Right ventricle myocardium superior (tissue), 1 donor: ENCODE data around the gene ZNF804B. TPM values are rescaled to one million over a fixed set of nuclear protein-coding genes. Genes with fewer than 3 reads are reported as not detected.

Experiments used
- ATAC-seq: fragments of 200-7000 bp; cut with Tn5 transposase; one replicate; pipeline ENCODE4 v1.9.1; 2020; ENCODE audit warnings: mild to moderate bottlenecking; ENCODE audit not compliant: poor library complexity
- DNase-seq: peaks from one replicate; pipeline ENCODE4 v3.0.0-alpha.2; 2020
- intact Hi-C: fragments of 100-400 bp; cut with DNase I; formaldehyde crosslinking; loops from one replicate; pipeline ENCODE4 v1.11.2; 2022
- total RNA-seq: library from RNA; stranded (reverse); fragmentation: NEBNext Ultra II Directional; extraction: Animal tissue kit (Norgen Biotek cat#: 25700); gene quantifications from one replicate; pipeline ENCODE4 v1.2.1, GENCODE V29; 2021
- donor health status: DM: no; HTN: yes; CAD: no; lungs with severe emphysema.

Gene ZNF804B
- total RNA-seq, 1 donor from 2014 or later, result not detected

- no peak for ATAC-seq
- no peak for DNase-seq
- intact Hi-C loops, result no loop called here
Measured at GRCh38 chr7:88818552-88818951, 59.1 kb downstream of the ZNF804B start.

DNA sequence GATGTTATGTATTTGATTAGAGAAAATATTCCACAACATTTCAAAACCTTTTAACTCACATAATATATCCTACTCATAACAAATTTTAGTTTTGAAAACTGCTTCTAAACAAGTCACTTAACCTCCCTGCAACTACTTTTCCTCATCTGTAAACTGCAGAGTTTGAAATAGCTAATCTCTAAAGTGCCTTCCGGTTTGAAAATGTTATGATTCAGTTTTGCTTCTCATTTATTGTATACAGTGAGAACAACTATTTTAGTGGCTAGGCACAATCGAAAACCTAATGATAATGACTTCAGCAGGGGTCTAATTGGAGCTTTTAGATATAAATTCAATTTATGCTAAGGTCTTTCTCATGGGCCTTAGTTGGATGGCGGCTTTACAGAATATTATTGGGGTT, 66.7 kb downstream of the ZNF804B start:
- no peak for ATAC-seq
- intact Hi-C loops, result no loop called here
- no peak for DNase-seq

- DNase-seq (no peak), ATAC-seq (no peak)
- intact Hi-C loops, result no loop called here
Measured at GRCh38 chr7:88835147-88835728, 75.7 kb downstream of the ZNF804B start.

GRCh38 chr7:88842201-88842600, 82.7 kb downstream of the ZNF804B start:
- intact Hi-C loops, result no loop called here
- no peak for DNase-seq
- ATAC-seq, result no peak

- no peak for ATAC-seq
- intact Hi-C loops, result no loop called here
- DNase-seq, result no peak
Measured at GRCh38 chr7:88845091-88845490, 85.6 kb downstream of the ZNF804B start.

DNA sequence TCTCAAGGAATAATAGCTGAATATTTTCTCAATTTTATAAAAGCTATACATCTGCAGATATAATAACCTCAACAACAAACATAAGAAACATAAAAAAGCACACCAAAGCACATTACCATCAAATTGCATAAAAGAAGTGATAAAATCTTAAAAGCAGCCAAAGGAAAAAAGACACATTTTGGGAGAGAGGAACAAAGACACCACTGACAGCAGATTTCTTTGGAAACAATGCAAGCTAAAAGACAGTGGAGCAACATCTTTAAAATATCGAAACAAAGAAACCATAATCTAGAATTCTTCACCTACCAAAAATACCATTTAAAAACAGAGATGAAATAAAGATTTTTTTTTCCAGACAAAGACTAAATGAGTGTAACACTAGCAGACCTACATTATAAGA, 91.7 kb downstream of the ZNF804B start:
- DNase-seq (no peak), ATAC-seq (no peak)
- intact Hi-C loops, result no loop called here

DNA sequence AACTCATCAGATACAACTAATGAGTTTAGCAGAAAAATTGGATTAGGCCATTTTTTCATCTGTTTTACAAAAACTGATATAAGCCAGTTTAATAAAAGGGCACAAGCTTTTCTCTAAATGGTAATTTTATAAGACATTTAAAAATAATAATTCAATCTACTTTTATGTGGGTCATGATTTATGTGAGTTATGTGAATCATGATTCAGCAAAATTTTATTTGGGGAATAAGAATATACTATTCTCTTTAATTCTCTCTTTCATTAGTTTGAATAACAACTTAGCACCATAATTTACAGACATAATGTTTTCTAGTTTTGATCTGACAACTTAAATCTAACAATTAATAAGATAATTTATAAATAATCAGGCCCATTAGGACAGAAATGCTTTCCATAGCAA, 99.8 kb downstream of the ZNF804B start:
- ATAC-seq (no peak), DNase-seq (no peak)
- intact Hi-C loops, result no loop called here

GRCh38 chr7:88866265-88866863, 106.9 kb downstream of the ZNF804B start:
- ATAC-seq (no peak), DNase-seq (no peak)
- intact Hi-C loops, result no loop called here

DNA sequence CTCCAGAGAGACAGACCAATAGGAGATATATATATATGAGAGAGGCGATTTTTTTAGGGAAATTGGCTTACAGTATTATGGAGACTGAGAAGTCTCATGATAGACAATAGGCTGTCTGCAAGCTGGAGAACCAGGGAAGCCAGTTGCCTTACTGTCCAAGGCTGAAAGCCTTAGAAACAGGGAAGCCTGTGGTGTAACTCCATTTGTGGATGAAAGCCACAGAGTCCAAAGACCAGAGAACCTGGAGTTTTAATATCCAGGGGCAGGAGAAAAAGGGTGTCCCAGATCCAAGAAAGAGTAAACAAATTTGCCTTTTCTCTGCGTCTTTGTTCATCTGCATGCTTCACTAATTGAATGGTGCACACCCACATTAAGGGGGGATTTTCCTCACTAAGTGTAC, 107.7 kb downstream of the ZNF804B start:
- DNase-seq (no peak), ATAC-seq (no peak)
- intact Hi-C loops, result no loop called here

DNA sequence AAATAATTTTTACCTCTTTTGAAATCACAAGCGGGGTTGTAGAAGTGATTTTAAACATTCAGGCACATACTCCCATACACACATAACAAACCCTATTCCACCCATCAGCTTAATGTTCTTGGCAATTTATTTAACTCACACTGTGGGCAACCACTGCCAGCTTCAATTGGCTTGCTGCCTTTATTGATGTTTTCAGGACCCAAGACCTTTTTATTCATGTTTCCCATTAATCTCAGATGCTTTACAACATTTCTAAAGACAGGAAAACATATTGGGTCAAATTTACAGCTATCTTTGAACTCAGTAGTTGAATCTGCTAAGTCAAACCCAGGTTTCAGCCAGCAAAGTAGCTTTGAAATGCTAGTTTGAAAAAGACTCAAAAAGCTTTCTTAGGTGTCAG, 109.0 kb downstream of the ZNF804B start:
- intact Hi-C loops, result no loop called here
- DNase-seq, result no peak
- no peak for ATAC-seq

DNA sequence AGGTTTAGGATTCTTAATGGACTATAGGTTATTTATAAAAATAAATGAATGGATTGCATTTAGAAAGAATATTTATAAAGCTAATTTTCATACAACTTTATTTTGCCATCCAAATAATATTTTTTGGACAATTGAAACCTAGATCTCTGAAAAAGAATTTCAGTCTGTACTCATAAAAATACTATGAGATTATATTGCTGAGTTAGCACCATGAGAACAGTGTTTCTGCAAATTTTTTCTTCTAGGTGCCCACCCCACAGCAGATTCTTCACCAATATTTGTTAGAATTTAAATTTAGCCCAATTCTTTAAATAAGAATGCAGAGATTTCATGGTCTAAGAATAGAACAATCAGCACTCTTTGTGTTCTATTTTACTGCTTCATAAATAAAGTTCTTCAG, 121.6 kb downstream of the ZNF804B start:
- DNase-seq, result no peak
- ATAC-seq, result no peak
- intact Hi-C loops, result no loop called here

DNA sequence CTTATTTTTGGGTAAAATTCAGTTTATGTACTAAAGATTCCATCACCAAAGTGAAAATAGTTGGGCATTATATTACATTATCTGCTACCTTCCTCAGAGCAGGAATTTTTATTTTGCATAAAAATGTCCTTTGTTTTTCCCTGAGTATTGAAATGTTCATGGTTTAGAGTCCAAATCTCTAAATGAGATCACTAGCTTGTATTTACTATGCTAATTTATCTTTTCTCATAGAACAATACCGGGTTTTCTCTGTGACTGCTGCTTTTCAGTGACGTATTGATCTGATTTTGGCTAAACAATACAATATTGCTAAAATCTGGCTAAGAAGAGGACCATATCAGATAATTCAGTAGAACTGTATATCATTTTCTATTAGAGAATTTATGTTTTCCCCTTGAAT, 125.6 kb downstream of the ZNF804B start:
- DNase-seq (no peak), ATAC-seq (no peak)
- intact Hi-C loops, result no loop called here

GRCh38 chr7:88888684-88889083, 129.2 kb downstream of the ZNF804B start:
- intact Hi-C loops, result no loop called here
- ATAC-seq, result no peak
- no peak for DNase-seq

GRCh38 chr7:88910516-88910915, 151.0 kb downstream of the ZNF804B start:
- intact Hi-C loops, result no loop called here
- no peak for ATAC-seq

DNA sequence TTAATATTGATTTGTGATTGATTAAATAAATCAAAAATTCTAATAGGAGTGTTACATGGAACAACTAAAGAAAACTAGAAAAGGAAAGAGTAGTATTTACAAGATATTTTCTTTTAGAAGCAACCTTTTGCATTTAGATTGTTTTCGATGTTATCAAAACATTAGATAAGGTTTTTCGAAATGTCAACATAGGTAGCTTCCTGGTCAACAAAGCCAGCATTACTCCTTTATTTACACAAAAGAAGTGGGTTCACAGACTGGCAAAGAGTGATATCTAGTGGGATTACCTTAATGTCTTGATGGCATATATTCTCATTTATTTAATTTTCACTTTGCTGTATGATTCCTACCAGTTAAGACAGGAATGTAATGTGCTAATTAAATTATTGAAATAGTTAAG, 153.4 kb downstream of the ZNF804B start:
- DNase-seq (no peak), ATAC-seq (no peak)
- intact Hi-C loops, result no loop called here

More at GRCh38 chr7:88910516-88910915, 151.0 kb downstream of the ZNF804B start:
- DNase-seq, result no peak

- ATAC-seq (no peak), DNase-seq (no peak)
- intact Hi-C loops, result no loop called here
Measured at GRCh38 chr7:88915615-88916014, 156.1 kb downstream of the ZNF804B start.

DNA sequence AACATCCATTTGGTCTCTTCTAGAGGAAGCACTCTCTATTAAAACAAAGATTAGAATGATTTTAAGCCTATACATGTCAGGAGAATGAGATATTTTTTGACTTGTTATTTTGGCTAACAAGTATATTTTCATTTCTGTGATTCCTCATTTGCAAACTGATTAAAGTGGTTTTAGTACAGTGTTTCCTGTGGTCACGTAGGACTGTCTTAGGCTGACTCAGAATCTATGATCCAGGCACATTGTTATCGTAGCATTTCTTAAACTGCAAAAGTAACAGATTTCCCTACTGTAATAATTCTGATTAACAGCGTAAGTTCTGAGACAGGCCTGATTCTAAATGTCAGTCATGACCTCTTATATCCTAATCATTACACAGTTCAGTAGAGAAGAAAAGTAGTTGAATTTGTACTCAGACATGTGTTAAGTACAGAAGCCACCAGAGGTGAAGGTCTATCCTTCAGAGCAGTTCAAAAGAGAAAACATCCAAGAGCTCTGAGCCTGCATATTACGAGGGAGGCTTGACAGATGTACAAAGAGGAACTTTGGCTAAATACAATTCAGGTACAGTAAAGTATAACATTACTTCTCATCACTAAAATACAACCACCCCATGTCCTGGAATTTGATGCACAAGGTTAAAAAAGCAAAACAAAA, 160.1 kb downstream of the ZNF804B start:
- DNase-seq (no peak), ATAC-seq (no peak)

GRCh38 chr7:88922944-88923343, 163.4 kb downstream of the ZNF804B start:
- DNase-seq, result no peak
- no peak for ATAC-seq
- intact Hi-C loops, result no loop called here

More for the DNA sequence above, 160.1 kb downstream of the ZNF804B start:
- intact Hi-C loops, result no loop called here

GRCh38 chr7:88928276-88928675, 168.8 kb downstream of the ZNF804B start:
- intact Hi-C loops, result no loop called here
- ATAC-seq (peak; percentile 92), DNase-seq (no peak)

GRCh38 chr7:88929719-88930118, 170.2 kb downstream of the ZNF804B start:
- intact Hi-C loops, result no loop called here
- ATAC-seq, result no peak
- DNase-seq, result no peak
